Measurements from ENCODE around the gene TRIM22. TPM values are rescaled to one million over a fixed set of nuclear protein-coding genes. Genes with fewer than 3 reads are reported as not detected.

The TRIM22 gene
- polyA plus RNA-seq, 1 donor (not counting 4 experiments of a cell fraction or from before 2014, with no cell fraction given): 119 TPM

GRCh38 chr11:5691964-5692361 lies 2.4 kb downstream of the TRIM22 start:
- dilution Hi-C loops (cut with MboI; ENCODE audit: extremely low pct_ligation_motif_present, low sequenced_read_pairs): no loop called here
- Histone ChIP-seq H3K4me1 (ENCODE audit: control insufficient read depth, extremely low read depth, insufficient read depth, low read length) (peaks cover 9% of the 10 kb centered on the region), H3K36me3 (ENCODE audit: control insufficient read depth in 2 of 2, extremely low read depth in 1 of 2, insufficient read depth in 2 of 2, low read length in 2 of 2) (peaks cover 0 to 7% of the 10 kb centered on the region in 2 experiments), H3K27ac (ENCODE audit: control insufficient read depth, insufficient read depth, low read length) (no peak overlapping the region), H3K4me3 (ENCODE audit: control insufficient read depth in 2 of 3, extremely low read depth in 1 of 3, insufficient read depth in 2 of 3, low read depth in 1 of 3, low read length in 3 of 3) (no peak overlapping the region), H3K9ac (ENCODE audit: control insufficient read depth, extremely low read depth, insufficient read depth, low read length) (no peak overlapping the region), H4K20me1 (ENCODE audit: control insufficient read depth, extremely low read depth, insufficient read depth, low read length) (no peaks in the 10 kb centered on the region), H3K9me3 (ENCODE audit: control insufficient read depth, low read depth, low read length) (no peaks in the 10 kb centered on the region), H3K9me1 (ENCODE audit: control insufficient read depth, extremely low read depth, insufficient read depth, low read length) (no peaks in the 10 kb centered on the region), H3K27me3 (ENCODE audit: control insufficient read depth, extremely low read depth, insufficient read depth, low read length) (no peaks in the 10 kb centered on the region), H3K79me2 (ENCODE audit: control insufficient read depth, insufficient read depth, low read length) (peaks cover 9% of the 10 kb centered on the region), H3K4me2 (ENCODE audit: control insufficient read depth, extremely low read depth, insufficient read depth, low read depth, low read length) (no peak overlapping the region), H2AFZ (ENCODE audit: control insufficient read depth, low read length) (no peak overlapping the region)
- DNase-seq (ENCODE audit: low read depth, low spot score): no peak
- FAIRE-seq: no peak
- TF ChIP-seq EZH2 (IDR thresholded peaks at IDR 0.05; ENCODE audit: low read length) (no peak), CTCF (optimal IDR thresholded peaks at IDR 0.05 in 1 of 3, IDR thresholded peaks at IDR 0.05 in 1 of 3, conservative IDR thresholded peaks at IDR 0.05 in 1 of 3; ENCODE audit: extremely low read depth in 1 of 3, insufficient read depth in 2 of 3, low read length in 3 of 3) (no peak)

- Histone ChIP-seq H3K9me1 (ENCODE audit: control insufficient read depth, extremely low read depth, insufficient read depth, low read length) (no peaks in the 10 kb centered on the region), H3K4me3 (ENCODE audit: control insufficient read depth in 2 of 3, extremely low read depth in 1 of 3, insufficient read depth in 2 of 3, low read depth in 1 of 3, low read length in 3 of 3) (no peak overlapping the region), H3K9ac (ENCODE audit: control insufficient read depth, extremely low read depth, insufficient read depth, low read length) (no peak overlapping the region), H3K36me3 (ENCODE audit: control insufficient read depth in 2 of 2, extremely low read depth in 1 of 2, insufficient read depth in 2 of 2, low read length in 2 of 2) (peaks cover 0 to 14% of the 10 kb centered on the region in 2 experiments), H4K20me1 (ENCODE audit: control insufficient read depth, extremely low read depth, insufficient read depth, low read length) (no peaks in the 10 kb centered on the region), H3K4me1 (ENCODE audit: control insufficient read depth, extremely low read depth, insufficient read depth, low read length) (peaks cover 4% of the 10 kb centered on the region), H3K27me3 (ENCODE audit: control insufficient read depth, extremely low read depth, insufficient read depth, low read length) (no peaks in the 10 kb centered on the region), H3K9me3 (ENCODE audit: control insufficient read depth, low read depth, low read length) (no peaks in the 10 kb centered on the region), H2AFZ (ENCODE audit: control insufficient read depth, low read length) (no peak overlapping the region), H3K27ac (ENCODE audit: control insufficient read depth, insufficient read depth, low read length) (no peak overlapping the region), H3K79me2 (ENCODE audit: control insufficient read depth, insufficient read depth, low read length) (peaks cover 9% of the 10 kb centered on the region), H3K4me2 (ENCODE audit: control insufficient read depth, extremely low read depth, insufficient read depth, low read depth, low read length) (no peak overlapping the region)
- TF ChIP-seq CTCF (optimal IDR thresholded peaks at IDR 0.05 in 1 of 3, IDR thresholded peaks at IDR 0.05 in 1 of 3, conservative IDR thresholded peaks at IDR 0.05 in 1 of 3; ENCODE audit: extremely low read depth in 1 of 3, insufficient read depth in 2 of 3, low read length in 3 of 3) (no peak), EZH2 (IDR thresholded peaks at IDR 0.05; ENCODE audit: low read length) (no peak)
- no peak for DNase-seq (ENCODE audit: low read depth, low spot score)
- dilution Hi-C loops (cut with MboI; ENCODE audit: extremely low pct_ligation_motif_present, low sequenced_read_pairs): no loop called here
- no peak for FAIRE-seq
These were observed 5.1 kb downstream of the TRIM22 start for GRCh38 chr11:5694642-5695041.

Data from keratinocyte (primary cell).